KOPT-K1 (cell line): ENCODE data around the gene DDX54.

Experiments
- H3K27ac ChIP-seq: fragments of 200-600 bp; sonication (generic); 2 replicates; pipeline ENCODE4 v1.5.1; 2016; ENCODE audit warnings: antibody characterized with exemption, mild to moderate bottlenecking, low read depth, low read length; ENCODE audit not compliant: poor library complexity, severe bottlenecking
- H3K36me3 ChIP-seq: fragments of 200-600 bp; sonication (generic); 2 replicates; pipeline ENCODE4 v1.5.1; 2017; ENCODE audit warnings: antibody characterized with exemption, mild to moderate bottlenecking, low read length, moderate library complexity; ENCODE audit not compliant: insufficient read depth
- H3K9me3 ChIP-seq: fragments of 200-600 bp; sonication (generic); 2 replicates; pipeline ENCODE4 v1.5.1; 2017; ENCODE audit warnings: antibody characterized with exemption, low read length, mild to moderate bottlenecking; ENCODE audit not compliant: insufficient read depth, poor library complexity, severe bottlenecking

The DDX54 gene, protein sequence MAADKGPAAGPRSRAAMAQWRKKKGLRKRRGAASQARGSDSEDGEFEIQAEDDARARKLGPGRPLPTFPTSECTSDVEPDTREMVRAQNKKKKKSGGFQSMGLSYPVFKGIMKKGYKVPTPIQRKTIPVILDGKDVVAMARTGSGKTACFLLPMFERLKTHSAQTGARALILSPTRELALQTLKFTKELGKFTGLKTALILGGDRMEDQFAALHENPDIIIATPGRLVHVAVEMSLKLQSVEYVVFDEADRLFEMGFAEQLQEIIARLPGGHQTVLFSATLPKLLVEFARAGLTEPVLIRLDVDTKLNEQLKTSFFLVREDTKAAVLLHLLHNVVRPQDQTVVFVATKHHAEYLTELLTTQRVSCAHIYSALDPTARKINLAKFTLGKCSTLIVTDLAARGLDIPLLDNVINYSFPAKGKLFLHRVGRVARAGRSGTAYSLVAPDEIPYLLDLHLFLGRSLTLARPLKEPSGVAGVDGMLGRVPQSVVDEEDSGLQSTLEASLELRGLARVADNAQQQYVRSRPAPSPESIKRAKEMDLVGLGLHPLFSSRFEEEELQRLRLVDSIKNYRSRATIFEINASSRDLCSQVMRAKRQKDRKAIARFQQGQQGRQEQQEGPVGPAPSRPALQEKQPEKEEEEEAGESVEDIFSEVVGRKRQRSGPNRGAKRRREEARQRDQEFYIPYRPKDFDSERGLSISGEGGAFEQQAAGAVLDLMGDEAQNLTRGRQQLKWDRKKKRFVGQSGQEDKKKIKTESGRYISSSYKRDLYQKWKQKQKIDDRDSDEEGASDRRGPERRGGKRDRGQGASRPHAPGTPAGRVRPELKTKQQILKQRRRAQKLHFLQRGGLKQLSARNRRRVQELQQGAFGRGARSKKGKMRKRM

DNA sequence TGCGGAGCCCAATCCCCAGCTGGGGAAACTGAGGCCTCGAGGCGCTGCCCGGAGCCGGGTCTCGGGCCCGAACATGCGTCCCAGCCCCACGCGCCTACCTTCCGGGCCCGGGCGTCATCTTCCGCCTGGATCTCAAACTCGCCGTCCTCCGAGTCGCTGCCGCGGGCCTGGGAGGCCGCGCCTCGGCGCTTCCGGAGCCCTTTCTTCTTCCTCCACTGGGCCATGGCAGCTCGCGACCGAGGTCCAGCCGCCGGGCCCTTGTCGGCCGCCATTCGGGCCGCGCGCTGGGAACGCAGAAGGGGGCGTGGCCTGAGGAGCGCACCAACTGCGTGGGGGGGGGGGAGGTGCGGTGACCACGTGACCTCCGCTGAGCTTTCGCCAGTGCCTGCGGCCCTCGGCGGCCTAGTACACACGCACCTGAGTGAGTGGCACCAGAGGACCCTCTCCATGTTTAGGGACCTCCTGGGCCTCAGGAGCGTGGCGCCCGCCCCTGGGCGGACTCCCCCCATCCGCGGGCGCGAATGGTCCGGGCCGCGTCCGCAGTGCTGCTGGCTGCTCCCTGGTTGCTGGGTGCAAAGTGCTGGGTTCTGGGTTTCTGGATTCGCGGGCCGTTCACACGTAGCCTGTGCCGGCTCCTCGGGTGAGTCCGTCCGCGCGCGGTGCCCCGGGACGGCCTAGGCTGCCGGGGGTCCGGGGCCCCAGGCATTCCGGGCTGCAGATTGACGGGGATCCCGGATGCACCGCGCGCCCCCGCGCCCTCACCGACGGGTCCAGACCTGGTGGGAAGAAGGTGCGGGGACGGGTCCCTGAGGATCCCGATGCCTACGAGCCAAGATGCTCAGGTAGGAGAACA, at the start of gene DDX54, which contains the start of gene RITA1:
TSS of gene DDX54 (minus strand) at position 299 of the 853 bp plus-strand sequence. CDS start at position 272, 27 bp downstream.
TSS of gene RITA1 (plus strand) at position 542 of the 853 bp plus-strand sequence. CDS start 1,026 bp downstream, outside the sequence.
- H3K36me3 ChIP-seq = peaks cover 64% of the 10 kb centered on the region
- H3K9me3 ChIP-seq = no peaks in the 10 kb centered on the region

GRCh38 chr12:113234483-113234882, 49.2 kb upstream of the DDX54 start:
- no peak overlapping the region for H3K27ac ChIP-seq

More for the DNA sequence above, at the start of gene DDX54, which contains the start of gene RITA1:
- H3K27ac ChIP-seq = peak within 1 kb of the TSS; percentile 92

GRCh38 chr12:113233967-113234366, 48.7 kb upstream of the DDX54 start:
- Histone ChIP-seq H3K27ac (no peak overlapping the region), H3K9me3 (no peaks in the 10 kb centered on the region), H3K36me3 (peaks cover 17% of the 10 kb centered on the region)

More at GRCh38 chr12:113234483-113234882, 49.2 kb upstream of the DDX54 start:
- Histone ChIP-seq H3K36me3 (peaks cover 17% of the 10 kb centered on the region), H3K9me3 (no peaks in the 10 kb centered on the region)

DNA sequence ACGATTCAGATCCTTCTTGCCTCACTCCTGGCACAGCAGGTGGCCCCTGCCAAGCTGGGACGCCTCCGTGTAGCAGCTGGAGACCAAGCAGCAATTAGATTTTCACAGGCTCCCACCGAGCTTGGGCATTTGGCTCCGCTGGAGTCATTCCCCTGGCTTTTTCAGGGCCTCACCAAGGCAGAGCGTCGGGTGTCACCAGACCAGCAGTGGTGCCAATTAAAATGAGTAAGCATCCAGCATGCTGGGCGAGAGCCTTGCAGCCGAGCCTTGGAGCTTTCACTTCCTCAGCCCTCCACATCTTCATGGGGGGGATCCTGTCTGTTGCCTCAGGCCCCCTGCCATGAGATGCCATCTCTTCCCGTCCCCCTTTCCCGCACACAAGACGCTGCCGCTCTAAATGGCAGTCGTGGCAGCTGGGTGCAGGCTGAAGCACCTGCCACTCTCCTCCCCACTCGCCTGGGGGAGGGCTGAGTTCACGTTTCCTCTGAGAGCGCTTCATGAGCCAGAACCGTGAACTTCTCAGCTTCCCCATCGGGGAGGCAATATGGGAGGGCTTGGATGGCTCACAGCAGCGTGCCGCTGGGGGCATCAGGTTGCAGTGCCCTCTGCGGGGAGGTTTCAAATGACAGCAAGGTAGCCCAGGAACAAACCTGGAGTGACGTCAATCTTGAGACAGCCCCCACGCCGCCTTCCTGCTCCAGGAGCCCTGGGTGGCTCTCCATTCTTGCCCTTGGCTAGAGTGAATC, 47.7 kb upstream of the DDX54 start:
- Histone ChIP-seq H3K27ac (peak overlapping the region; percentile 38), H3K36me3 (peaks cover 21% of the 10 kb centered on the region), H3K9me3 (no peaks in the 10 kb centered on the region)

GRCh38 chr12:113232089-113232839, 47.0 kb upstream of the DDX54 start:
- H3K27ac ChIP-seq = peak overlapping the region; percentile 38
- peaks cover 27% of the 10 kb centered on the region for H3K36me3 ChIP-seq
- H3K9me3 ChIP-seq = no peaks in the 10 kb centered on the region

GRCh38 chr12:113231235-113232088, 46.2 kb upstream of the DDX54 start:
- no peaks in the 10 kb centered on the region for H3K9me3 ChIP-seq
- no peak overlapping the region for H3K27ac ChIP-seq
- peaks cover 27% of the 10 kb centered on the region for H3K36me3 ChIP-seq

- peaks cover 27% of the 10 kb centered on the region for H3K36me3 ChIP-seq
- peak overlapping the region; percentile 46 for H3K27ac ChIP-seq
- no peaks in the 10 kb centered on the region for H3K9me3 ChIP-seq
Measured at GRCh38 chr12:113230315-113231234, 45.3 kb upstream of the DDX54 start.

DNA sequence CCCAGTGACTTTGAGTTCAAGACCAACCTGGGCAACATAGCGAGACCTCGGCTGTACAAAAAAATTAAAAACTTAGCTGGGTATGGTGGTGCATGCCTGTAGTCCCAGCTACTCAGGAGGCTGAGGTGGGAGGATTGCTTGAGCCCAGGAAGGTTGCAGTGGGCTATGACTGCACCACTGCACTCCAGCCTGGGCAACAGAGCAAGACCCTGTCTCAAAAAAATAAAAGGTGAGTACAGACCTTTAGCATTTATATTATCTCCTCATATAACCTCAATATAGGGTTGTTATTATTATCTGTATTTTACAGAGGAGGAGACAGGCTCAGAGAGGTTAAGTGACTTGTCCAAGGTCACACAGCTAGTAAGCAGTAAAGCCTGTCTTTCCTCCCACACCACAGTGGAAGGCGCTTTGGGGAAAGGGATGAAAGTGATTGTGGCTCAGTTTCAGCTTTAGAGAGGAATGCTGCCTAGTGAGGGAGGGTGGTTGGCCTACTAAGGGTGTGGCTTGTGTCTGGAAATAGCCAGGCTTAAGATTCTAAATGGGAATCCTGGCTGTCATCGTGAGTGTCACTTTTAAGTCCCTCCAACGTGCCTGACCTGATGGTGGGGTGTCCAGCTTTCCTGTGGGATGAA, 43.2 kb upstream of the DDX54 start:
- H3K36me3 ChIP-seq = peaks cover 27% of the 10 kb centered on the region
- no peak overlapping the region for H3K27ac ChIP-seq
- no peaks in the 10 kb centered on the region for H3K9me3 ChIP-seq

DNA sequence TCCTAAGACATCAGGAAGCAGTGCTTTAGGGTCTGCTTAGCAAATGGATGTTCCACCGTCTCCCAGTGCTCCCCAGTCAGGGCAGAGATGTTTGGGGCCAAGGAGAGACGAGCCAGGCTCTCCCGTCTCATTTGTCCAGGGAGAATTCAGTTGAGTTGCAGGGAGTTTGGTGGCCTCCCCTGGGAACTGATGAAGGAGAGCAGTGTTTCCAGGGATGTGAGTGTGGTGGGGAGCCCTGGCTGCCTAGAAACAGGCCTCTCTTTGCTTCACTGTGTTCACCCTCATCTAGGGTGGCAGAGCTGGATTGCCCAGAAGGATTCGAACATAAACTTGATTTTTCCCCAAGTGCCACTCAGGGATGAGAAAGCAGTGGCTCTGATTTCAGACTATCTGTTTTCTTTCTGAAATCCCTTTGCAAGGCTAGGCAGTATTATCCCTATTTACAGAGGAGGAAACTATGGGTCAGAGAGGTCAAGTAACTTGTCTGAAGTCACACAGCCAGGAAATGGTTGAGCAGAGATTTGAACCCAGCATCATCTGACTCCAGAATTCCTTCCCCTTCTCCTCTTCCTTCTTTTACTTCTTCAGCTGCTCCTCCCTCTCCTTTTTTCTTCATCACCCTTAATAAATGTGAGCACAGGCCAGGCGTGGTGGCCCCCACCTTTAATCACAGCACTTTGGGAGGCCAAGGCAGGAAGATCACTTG, 42.6 kb upstream of the DDX54 start:
- Histone ChIP-seq H3K36me3 (peaks cover 27% of the 10 kb centered on the region), H3K27ac (no peak overlapping the region), H3K9me3 (no peaks in the 10 kb centered on the region)

GRCh38 chr12:113226696-113227568, 41.7 kb upstream of the DDX54 start:
- H3K9me3 ChIP-seq = no peaks in the 10 kb centered on the region
- H3K27ac ChIP-seq = no peak overlapping the region
- H3K36me3 ChIP-seq = peaks cover 27% of the 10 kb centered on the region
